H1 (cell line): ENCODE data around the gene BCAS3. TPM values are rescaled to one million over a fixed set of nuclear protein-coding genes. Genes with fewer than 3 reads are reported as not detected.

Experiments
- BACH1 ChIP-seq: IDR thresholded peaks from 2 replicates; pipeline ENCODE4 v1.6.1; 2012; ENCODE audit warnings: low read length, improper control_type of control experiment
- NANOG ChIP-seq: IDR thresholded peaks from 2 replicates; pipeline ENCODE4 v1.6.1; 2011; ENCODE audit warnings: low read length, low read depth, mild to moderate bottlenecking, inconsistent platforms; ENCODE audit not compliant: insufficient read depth, poor library complexity, severe bottlenecking
- polyA plus RNA-seq, 7 experiments: library from polyadenylated mRNA; depleted of rRNA in 3 of 7; stranded (reverse) in 5 of 7; unstranded in 2 of 7; fragments of >200 nt in 5 of 7; fragments of 200-250 nt in 2 of 7; gene quantifications; 1 replicate in 5 of 7; 2 replicates in 1 of 7; 4 replicates in 1 of 7; pipeline versions ENCODE4 v1.2.1 to v1.2.3, GENCODE V29; 2011 to 2013; ENCODE audit warnings: missing spikeins in 2 of 7, mixed read lengths in 2 of 7
- total RNA-seq: library from RNA; stranded (reverse); fragmentation: NEBNext Ultra II Directional; extraction: Animal tissue kit (Norgen Biotek cat#: 25700); gene quantifications from 2 replicates; pipeline ENCODE4 v1.2.1, GENCODE V29; 2021
- TF ChIP-seq, protein P1 (sequence below): fragments of 300-600 bp; sonication (generic); IDR thresholded peaks from 2 replicates; pipeline ENCODE4 v1.7.1; 2012; ENCODE audit warnings: low read length, moderate library complexity, mild to moderate bottlenecking, inconsistent platforms; ENCODE audit not compliant: insufficient replicate concordance

BCAS3 gene
- total and polyA plus RNA-seq, 2 of the 8 experiments (the other 6 are each of a cell fraction or from before 2014, with no cell fraction given), result 9.9 to 13.3 TPM

DNA sequence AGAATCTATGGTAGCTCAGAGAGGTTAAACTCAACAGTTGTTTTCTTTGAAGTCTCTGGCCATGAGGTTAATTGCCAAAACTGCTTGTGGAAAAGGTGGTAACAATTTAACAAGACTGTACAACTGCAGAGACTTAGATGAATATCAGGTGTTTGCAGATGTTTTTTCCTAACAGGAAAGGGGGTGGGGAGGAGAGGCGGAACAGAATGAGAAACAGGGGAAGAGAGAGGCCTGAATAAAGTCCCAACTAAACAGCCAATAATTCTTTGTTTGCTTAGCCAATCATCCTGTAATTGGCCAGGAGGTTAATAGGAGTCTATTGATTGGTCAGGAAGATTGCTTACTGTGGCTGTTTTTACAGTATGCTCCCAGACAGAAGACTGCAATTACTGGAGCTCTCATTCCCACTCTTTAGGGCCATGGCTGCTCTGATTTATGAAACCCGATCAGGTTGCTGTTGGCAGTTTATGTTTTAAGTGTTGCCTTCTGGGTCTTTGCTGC lies 472.3 kb downstream of the BCAS3 start (continued):
- TF ChIP-seq, protein P1, sequence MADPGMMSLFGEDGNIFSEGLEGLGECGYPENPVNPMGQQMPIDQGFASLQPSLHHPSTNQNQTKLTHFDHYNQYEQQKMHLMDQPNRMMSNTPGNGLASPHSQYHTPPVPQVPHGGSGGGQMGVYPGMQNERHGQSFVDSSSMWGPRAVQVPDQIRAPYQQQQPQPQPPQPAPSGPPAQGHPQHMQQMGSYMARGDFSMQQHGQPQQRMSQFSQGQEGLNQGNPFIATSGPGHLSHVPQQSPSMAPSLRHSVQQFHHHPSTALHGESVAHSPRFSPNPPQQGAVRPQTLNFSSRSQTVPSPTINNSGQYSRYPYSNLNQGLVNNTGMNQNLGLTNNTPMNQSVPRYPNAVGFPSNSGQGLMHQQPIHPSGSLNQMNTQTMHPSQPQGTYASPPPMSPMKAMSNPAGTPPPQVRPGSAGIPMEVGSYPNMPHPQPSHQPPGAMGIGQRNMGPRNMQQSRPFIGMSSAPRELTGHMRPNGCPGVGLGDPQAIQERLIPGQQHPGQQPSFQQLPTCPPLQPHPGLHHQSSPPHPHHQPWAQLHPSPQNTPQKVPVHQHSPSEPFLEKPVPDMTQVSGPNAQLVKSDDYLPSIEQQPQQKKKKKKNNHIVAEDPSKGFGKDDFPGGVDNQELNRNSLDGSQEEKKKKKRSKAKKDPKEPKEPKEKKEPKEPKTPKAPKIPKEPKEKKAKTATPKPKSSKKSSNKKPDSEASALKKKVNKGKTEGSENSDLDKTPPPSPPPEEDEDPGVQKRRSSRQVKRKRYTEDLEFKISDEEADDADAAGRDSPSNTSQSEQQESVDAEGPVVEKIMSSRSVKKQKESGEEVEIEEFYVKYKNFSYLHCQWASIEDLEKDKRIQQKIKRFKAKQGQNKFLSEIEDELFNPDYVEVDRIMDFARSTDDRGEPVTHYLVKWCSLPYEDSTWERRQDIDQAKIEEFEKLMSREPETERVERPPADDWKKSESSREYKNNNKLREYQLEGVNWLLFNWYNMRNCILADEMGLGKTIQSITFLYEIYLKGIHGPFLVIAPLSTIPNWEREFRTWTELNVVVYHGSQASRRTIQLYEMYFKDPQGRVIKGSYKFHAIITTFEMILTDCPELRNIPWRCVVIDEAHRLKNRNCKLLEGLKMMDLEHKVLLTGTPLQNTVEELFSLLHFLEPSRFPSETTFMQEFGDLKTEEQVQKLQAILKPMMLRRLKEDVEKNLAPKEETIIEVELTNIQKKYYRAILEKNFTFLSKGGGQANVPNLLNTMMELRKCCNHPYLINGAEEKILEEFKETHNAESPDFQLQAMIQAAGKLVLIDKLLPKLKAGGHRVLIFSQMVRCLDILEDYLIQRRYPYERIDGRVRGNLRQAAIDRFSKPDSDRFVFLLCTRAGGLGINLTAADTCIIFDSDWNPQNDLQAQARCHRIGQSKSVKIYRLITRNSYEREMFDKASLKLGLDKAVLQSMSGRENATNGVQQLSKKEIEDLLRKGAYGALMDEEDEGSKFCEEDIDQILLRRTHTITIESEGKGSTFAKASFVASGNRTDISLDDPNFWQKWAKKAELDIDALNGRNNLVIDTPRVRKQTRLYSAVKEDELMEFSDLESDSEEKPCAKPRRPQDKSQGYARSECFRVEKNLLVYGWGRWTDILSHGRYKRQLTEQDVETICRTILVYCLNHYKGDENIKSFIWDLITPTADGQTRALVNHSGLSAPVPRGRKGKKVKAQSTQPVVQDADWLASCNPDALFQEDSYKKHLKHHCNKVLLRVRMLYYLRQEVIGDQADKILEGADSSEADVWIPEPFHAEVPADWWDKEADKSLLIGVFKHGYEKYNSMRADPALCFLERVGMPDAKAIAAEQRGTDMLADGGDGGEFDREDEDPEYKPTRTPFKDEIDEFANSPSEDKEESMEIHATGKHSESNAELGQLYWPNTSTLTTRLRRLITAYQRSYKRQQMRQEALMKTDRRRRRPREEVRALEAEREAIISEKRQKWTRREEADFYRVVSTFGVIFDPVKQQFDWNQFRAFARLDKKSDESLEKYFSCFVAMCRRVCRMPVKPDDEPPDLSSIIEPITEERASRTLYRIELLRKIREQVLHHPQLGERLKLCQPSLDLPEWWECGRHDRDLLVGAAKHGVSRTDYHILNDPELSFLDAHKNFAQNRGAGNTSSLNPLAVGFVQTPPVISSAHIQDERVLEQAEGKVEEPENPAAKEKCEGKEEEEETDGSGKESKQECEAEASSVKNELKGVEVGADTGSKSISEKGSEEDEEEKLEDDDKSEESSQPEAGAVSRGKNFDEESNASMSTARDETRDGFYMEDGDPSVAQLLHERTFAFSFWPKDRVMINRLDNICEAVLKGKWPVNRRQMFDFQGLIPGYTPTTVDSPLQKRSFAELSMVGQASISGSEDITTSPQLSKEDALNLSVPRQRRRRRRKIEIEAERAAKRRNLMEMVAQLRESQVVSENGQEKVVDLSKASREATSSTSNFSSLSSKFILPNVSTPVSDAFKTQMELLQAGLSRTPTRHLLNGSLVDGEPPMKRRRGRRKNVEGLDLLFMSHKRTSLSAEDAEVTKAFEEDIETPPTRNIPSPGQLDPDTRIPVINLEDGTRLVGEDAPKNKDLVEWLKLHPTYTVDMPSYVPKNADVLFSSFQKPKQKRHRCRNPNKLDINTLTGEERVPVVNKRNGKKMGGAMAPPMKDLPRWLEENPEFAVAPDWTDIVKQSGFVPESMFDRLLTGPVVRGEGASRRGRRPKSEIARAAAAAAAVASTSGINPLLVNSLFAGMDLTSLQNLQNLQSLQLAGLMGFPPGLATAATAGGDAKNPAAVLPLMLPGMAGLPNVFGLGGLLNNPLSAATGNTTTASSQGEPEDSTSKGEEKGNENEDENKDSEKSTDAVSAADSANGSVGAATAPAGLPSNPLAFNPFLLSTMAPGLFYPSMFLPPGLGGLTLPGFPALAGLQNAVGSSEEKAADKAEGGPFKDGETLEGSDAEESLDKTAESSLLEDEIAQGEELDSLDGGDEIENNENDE, result no peak
- no peak for TF ChIP-seq BACH1
- TF ChIP-seq NANOG, result no peak
